Measurements from ENCODE around the gene EDEM3.

Gene EDEM3

GRCh38 chr1:184664042-184664660, 90.5 kb downstream of the EDEM3 start:
- DNase-seq: no peak

DNA sequence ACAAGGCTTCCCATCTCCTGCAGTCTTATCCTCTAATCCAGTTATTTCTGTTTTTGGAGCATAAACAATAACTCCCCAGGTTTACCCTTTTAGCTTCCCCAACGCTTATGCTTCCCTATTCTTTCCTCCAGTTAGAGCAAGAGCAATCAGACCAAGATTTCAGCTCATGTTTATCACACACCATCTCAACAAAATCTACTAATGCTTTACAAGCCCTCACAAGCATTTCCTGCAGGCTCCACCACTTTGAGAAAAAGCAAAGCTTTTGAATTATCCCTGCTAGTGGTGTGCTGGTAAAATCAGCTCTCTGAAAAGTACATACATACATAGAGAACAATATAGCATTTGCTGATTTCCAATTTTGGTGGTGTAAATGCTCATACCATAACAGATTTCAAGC, 92.9 kb downstream of the EDEM3 start:
- DNase-seq: no peak

- DNase-seq: no peak
These were observed 94.0 kb downstream of the EDEM3 start for GRCh38 chr1:184660462-184661191.

GRCh38 chr1:184658055-184658454, 96.6 kb downstream of the EDEM3 start:
- no peak for DNase-seq

GRCh38 chr1:184656221-184656620, 98.4 kb downstream of the EDEM3 start:
- no peak for DNase-seq

- no peak for DNase-seq
These were observed 99.5 kb downstream of the EDEM3 start for GRCh38 chr1:184655185-184655584.

- DNase-seq: no peak
These were observed 104.3 kb downstream of the EDEM3 start for GRCh38 chr1:184650177-184650866.

DNA sequence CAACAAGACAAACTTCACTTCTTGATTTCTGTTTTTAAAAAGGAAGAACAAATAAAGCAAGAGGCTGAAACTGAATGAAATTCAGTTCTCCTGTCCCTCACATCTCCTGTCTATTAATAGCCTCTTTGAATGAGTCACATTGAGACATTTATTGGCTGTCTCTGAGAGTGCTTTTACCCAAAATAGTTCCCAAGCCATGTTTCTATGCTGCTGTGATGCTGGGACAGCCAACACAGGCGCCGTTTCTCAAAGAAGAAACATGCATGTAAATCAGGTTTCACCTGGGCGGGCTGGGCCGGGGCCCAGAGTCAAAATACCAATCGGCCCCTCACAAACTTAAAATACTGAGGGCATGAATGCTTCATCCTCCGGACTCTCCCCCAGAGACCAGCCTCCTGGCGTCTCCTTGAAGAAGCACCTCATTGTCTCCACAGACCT, 105.2 kb downstream of the EDEM3 start:
- DNase-seq: peak; percentile 70

- DNase-seq: no peak
These were observed 105.8 kb downstream of the EDEM3 start for GRCh38 chr1:184648856-184649201.

- no peak for DNase-seq
These were observed 106.3 kb downstream of the EDEM3 start for GRCh38 chr1:184648160-184648855.

DNA sequence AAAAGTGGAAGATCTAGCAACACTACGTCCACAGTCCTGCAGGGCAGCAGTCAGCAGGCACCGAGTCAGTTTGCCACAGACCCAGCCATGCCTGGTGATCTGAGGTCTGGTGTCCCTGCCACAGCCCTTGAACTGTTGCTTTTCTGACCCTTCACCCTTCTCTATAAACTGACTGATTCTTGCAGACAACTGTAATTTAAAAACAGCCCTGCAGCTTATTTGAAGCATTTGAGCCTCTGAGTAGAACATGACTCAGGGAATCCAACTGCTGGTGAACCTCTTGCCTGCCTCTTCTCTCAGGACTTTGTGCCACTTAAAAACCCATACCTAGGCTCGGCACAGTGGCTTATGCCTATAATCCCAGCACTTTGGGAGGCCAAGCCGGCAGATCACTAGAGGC, 107.2 kb downstream of the EDEM3 start:
- no peak for DNase-seq

DNA sequence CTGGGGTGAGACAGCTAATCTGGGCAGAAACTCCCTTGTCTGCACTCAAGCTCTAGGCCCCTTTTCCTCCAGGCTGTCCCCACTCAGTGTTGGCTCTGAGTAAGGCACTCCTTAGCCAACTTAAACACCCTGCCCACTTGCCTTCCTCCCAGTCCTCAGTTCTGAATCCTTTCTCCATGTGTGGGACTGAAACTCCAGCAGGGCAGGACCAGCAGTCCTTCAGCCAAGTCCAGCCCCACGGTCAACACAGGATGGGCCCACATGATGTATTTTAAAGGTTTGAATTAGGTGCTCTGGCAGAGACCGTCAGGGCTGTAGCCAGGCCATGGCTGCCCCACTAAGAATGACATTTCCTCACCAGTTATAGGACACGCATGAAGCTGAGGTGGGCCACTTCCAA, 107.8 kb downstream of the EDEM3 start:
- DNase-seq: no peak

DNA sequence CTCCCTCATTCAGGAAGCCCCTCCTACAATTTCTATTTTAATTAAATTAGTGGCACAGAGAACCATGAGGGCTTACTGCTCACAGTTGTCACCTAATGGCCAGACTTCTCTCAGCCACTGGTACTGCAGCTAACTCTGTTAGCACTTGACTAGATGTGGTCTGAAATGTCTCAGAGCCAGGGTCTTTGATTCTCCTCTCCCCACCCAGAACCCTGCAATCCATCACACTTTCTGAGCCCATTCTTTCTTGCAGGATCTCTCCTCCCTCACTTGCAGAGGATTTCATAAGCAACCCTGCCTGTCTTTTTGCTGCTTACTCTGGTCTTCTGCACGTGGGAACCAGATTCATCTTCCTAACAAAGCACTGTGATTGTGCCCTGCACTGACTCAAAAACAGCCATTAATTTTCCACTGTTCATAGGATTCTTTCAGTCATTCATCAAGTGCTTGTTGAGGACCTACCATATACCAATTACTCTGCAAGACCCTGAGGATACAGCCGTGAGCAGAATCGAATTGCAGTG, 108.4 kb downstream of the EDEM3 start:
- DNase-seq: no peak

- no peak for DNase-seq
These were observed 109.9 kb downstream of the EDEM3 start for GRCh38 chr1:184644771-184645170.

DNA sequence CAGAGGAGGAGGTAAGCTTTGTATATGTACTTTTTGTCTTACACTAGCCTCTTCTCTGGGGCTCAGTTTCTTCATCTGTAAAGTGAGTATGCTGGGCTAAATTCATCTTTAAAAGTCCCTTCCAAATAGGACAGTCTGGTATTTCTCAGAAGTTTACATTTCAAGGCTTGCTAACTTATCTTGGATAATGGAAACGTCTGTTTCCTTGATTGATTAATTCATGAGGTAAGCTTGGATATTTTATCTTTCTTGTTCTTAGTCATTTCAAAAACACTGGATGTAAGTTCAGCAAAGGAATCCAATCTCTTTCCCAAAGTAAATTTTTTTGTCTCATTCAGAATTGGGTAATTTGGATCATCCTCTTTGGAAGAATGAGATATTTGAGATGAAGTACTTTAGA, 111.0 kb downstream of the EDEM3 start:
- no peak for DNase-seq

DNA sequence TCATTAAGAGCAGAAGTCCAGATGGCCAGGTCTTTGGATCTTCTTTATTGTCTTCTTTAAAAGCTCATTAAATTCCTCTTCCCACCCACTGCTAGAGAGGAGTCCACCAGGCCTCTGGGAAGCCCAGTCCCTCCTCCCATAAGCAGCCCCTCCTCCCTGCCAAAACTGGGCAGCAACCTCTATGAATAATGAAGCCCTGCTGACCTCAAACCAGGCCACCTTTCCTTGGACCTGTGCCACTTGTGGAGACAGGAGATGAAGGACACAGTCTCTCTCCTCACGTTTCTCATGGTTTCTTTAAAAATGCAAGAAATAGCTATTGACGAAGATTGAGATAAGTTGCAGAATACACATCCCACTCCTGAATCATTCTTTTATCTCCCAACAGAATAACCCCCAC, 112.8 kb downstream of the EDEM3 start:
- DNase-seq: no peak

DNA sequence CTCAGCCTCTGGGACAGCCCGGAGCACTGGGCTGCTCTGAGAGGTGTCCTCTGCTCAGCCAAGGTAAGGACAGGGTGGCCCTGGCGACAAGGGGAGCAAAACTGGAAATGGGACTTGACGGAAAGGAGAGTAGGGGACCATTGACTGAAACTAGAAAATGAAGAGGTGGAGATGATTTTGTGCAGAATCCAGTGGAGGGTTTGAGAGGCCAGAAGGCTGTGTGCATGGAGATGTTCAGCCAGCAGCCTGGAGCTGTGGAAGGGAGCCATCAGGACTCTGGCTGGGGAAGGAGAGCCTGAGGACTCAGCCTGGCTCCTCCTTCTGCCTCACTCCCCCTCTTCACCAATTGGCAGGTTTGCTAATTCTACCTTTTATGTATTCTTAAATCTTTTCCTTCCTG, 114.2 kb downstream of the EDEM3 start:
- no peak for DNase-seq
